NCI-H1930 (cell line): ENCODE results near the gene CDK2.

Experiments used
- DNase-seq, 2 experiments: peaks; one replicate each; lab custom pipeline; 2025; lab: John Stamatoyannopoulos, UW

CDK2 gene

GRCh38 chr12:55937981-55938380 is 28.6 kb upstream of the CDK2 start:
- DNase-seq = no peak

GRCh38 chr12:55938826-55939501 is 27.7 kb upstream of the CDK2 start:
- DNase-seq = no peak

GRCh38 chr12:55940065-55940732 is 26.4 kb upstream of the CDK2 start:
- peak; percentile 54 to 65 for DNase-seq

- DNase-seq = no peak
These were observed 24.6 kb upstream of the CDK2 start for GRCh38 chr12:55942055-55942454.

- no peak for DNase-seq
These were observed 24.0 kb upstream of the CDK2 start for GRCh38 chr12:55942577-55943136.

GRCh38 chr12:55946553-55946952 is 20.1 kb upstream of the CDK2 start:
- DNase-seq = no peak

GRCh38 chr12:55955344-55955743 is 11.3 kb upstream of the CDK2 start:
- DNase-seq = no peak

GRCh38 chr12:55955800-55956508 is 10.7 kb upstream of the CDK2 start:
- no peak for DNase-seq

GRCh38 chr12:55957106-55957859 is 9.3 kb upstream of the CDK2 start:
- DNase-seq = no peak

- DNase-seq = no peak
These were observed 2.9 kb upstream of the CDK2 start for GRCh38 chr12:55963760-55964159.

GRCh38 chr12:55965240-55965639 is 1.4 kb upstream of the CDK2 start:
- no peak for DNase-seq

- no peak for DNase-seq
These were observed 656 bp upstream of the CDK2 start, which contains the start of gene PMEL for GRCh38 chr12:55965941-55966407. TSS of gene PMEL (minus strand) at chr12:55966042. CDS start at chr12:55966011, 31 bp downstream.

- no peak for DNase-seq
These were observed 2.7 kb downstream of the CDK2 start for GRCh38 chr12:55969356-55969755.

- DNase-seq = no peak
These were observed 4.1 kb downstream of the CDK2 start for GRCh38 chr12:55970775-55971174.

- no peak for DNase-seq
These were observed 5.4 kb downstream of the CDK2 start for GRCh38 chr12:55972042-55972441.

- DNase-seq = no peak
These were observed 5.8 kb downstream of the CDK2 start for GRCh38 chr12:55972456-55972855.

GRCh38 chr12:55972911-55973598 is 6.4 kb downstream of the CDK2 start:
- DNase-seq = no peak

- DNase-seq = peak; percentile 99 to 100
These were observed 7.1 kb downstream of the CDK2 start, which contains the start of gene RAB5B for GRCh38 chr12:55973599-55974307. TSS of gene RAB5B (plus strand) at chr12:55974078. CDS start at chr12:55986961, 12,883 bp downstream.

- no peak for DNase-seq
These were observed 7.7 kb downstream of the CDK2 start for GRCh38 chr12:55974308-55974730.

- no peak for DNase-seq
These were observed 11.8 kb downstream of the CDK2 start for GRCh38 chr12:55978393-55978792.
